ENCODE measurements around the gene CPNE9. TPM values are rescaled to one million over a fixed set of nuclear protein-coding genes. Genes with fewer than 3 reads are reported as not detected.

Gene CPNE9
- total and polyA plus RNA-seq, 2 of the 13 experiments (the other 11 are each of a cell fraction or from before 2014, with no cell fraction given), result 0.20 TPM; not detected in 1

DNA sequence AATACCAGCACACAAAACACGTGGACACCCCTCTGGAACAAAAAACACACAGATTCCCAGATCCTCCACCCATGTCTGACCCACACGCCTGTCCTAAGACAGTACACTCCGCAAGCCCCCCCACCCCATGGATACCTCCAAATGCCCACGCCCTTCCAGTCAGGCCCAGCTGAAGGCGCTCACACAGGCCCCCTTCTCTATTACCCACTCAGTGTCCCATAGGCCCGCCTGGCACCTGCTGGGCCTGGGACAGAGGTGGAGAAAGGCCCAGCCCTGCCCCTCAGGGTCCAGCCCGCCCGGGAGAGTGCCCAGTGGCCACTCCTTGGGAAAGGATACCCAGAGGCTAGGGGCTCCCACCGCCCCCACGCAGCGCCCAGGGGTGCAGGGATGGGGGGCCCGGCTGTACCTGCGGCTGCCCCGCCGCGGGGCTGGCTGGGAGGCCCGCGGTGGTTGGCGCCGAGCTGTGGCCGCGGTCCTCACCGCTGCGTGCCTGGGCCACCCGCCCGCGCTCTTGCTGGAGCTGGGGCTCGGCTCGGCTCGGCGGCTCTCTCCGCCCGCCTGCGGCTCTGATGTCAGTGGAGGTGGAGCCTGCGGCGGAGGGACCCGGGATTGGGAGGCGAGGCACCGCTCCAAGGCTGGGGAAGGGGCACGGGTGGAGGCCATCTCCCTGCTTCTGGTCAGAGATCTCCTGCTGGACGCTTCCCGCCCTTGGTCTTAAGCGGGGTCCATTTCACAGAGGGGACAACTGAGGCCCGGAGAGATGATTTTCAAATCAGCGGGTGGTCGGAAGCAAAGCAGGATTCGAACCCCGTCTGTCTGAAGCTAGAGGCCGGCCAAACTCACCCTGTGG lies 66.0 kb downstream of the CPNE9 start, which contains the start of gene CAMK1 (continued):
- TF ChIP-seq ZNF20 (CRISPR knock-in tag; IDR thresholded peaks at IDR 0.05), result no peak
- peak; percentile 82 for TF ChIP-seq ZNF563 (CRISPR knock-in tag; IDR thresholded peaks at IDR 0.05)
- 0 out of 2 replicates have a peak, but pooled peaks have one; percentile 1 for TF ChIP-seq RARA (CRISPR knock-in tag; IDR thresholded peaks at IDR 0.05)
- peak; percentile 21; the same call in 1 of the 2 replicates for TF ChIP-seq ZNF441 (CRISPR knock-in tag; IDR thresholded peaks at IDR 0.05; ENCODE audit: borderline replicate concordance)
- TF ChIP-seq ZNF17 (CRISPR knock-in tag; IDR thresholded peaks at IDR 0.05), result no peak
- no peak for TF ChIP-seq NR2F6 (IDR thresholded peaks at IDR 0.05)
- TF ChIP-seq NR2F6 (CRISPR knock-in tag; IDR thresholded peaks at IDR 0.05), result peak; percentile 14; the same call in 1 of the 2 replicates
- 0 out of 2 replicates have a peak, but pooled peaks have one; percentile 12 for TF ChIP-seq RAD21 (CRISPR knock-in tag; IDR thresholded peaks at IDR 0.05)
- TF ChIP-seq, protein P1, sequence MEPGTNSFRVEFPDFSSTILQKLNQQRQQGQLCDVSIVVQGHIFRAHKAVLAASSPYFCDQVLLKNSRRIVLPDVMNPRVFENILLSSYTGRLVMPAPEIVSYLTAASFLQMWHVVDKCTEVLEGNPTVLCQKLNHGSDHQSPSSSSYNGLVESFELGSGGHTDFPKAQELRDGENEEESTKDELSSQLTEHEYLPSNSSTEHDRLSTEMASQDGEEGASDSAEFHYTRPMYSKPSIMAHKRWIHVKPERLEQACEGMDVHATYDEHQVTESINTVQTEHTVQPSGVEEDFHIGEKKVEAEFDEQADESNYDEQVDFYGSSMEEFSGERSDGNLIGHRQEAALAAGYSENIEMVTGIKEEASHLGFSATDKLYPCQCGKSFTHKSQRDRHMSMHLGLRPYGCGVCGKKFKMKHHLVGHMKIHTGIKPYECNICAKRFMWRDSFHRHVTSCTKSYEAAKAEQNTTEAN (CRISPR knock-in tag; conservative IDR thresholded peaks at IDR 0.05), result no peak
- TF ChIP-seq DRAP1 (CRISPR knock-in tag; IDR thresholded peaks at IDR 0.05), result peak; percentile 67
- TF ChIP-seq, protein P2, sequence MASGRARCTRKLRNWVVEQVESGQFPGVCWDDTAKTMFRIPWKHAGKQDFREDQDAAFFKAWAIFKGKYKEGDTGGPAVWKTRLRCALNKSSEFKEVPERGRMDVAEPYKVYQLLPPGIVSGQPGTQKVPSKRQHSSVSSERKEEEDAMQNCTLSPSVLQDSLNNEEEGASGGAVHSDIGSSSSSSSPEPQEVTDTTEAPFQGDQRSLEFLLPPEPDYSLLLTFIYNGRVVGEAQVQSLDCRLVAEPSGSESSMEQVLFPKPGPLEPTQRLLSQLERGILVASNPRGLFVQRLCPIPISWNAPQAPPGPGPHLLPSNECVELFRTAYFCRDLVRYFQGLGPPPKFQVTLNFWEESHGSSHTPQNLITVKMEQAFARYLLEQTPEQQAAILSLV (CRISPR knock-in tag; IDR thresholded peaks at IDR 0.05; ENCODE audit: borderline replicate concordance), result peak; percentile 35; the same call in 1 of the 2 replicates
- TF ChIP-seq TFDP2 (CRISPR knock-in tag; IDR thresholded peaks at IDR 0.05), result peak; percentile 54; the same call in 1 of the 2 replicates
- peak; percentile 47 for TF ChIP-seq XRCC5 (optimal IDR thresholded peaks at IDR 0.05; ENCODE audit: low read length)
- 0 out of 2 replicates have a peak, but pooled peaks have one; percentile 16 for TF ChIP-seq SP2 (CRISPR knock-in tag; IDR thresholded peaks at IDR 0.05)
- TF ChIP-seq NFYB (CRISPR knock-in tag; IDR thresholded peaks at IDR 0.05), result no peak

Data from HepG2 (cell line).